Nephron (organoid): ENCODE measurements around the gene LSM10.
A peak's percentile ranks its signal among the peaks of the same experiment; 100 is the strongest.

Experiments
- H3K27ac Mint-ChIP-seq, 3 experiments: 2 replicates each; pipeline ENCODE4 v1.8.0; 2020; ENCODE audit warnings: mixed read lengths in 3 of 3, mild to moderate bottlenecking in 2 of 3, moderate library complexity in 1 of 3
- H3K27me3 Mint-ChIP-seq: 2 replicates; pipeline ENCODE4 v1.8.0; 2021; ENCODE audit warnings: low read depth, mild to moderate bottlenecking, moderate library complexity, mixed read lengths
- H3K36me3 Mint-ChIP-seq: 2 replicates; pipeline ENCODE4 v1.8.0; 2020; ENCODE audit warnings: low read depth, mixed read lengths
- H3K4me1 Mint-ChIP-seq: 2 replicates; pipeline ENCODE4 v1.8.0; 2020; ENCODE audit warnings: mixed read lengths
- H3K4me3 Mint-ChIP-seq, 3 experiments: 2 replicates each; pipeline ENCODE4 v1.8.0; 2020; ENCODE audit warnings: mild to moderate bottlenecking in 3 of 3, mixed read lengths in 3 of 3, moderate library complexity in 2 of 3
- H3K9me3 Mint-ChIP-seq: 2 replicates; pipeline ENCODE4 v1.8.0; 2020; ENCODE audit warnings: mixed read lengths
- CTCF ChIP-seq, 3 experiments: fragments of 200-600 bp; sonication (generic); IDR thresholded peaks; one replicate each; pipeline ENCODE4 v1.5.0; 2021; ENCODE audit warnings: antibody characterized with exemption in 3 of 3; ENCODE audit not compliant: unreplicated experiment in 3 of 3

LSM10 gene

GRCh38 chr1:36408479-36408878 is 10.8 kb upstream of the LSM10 start:
- no peak overlapping the region for H3K4me3 Mint-ChIP-seq

DNA sequence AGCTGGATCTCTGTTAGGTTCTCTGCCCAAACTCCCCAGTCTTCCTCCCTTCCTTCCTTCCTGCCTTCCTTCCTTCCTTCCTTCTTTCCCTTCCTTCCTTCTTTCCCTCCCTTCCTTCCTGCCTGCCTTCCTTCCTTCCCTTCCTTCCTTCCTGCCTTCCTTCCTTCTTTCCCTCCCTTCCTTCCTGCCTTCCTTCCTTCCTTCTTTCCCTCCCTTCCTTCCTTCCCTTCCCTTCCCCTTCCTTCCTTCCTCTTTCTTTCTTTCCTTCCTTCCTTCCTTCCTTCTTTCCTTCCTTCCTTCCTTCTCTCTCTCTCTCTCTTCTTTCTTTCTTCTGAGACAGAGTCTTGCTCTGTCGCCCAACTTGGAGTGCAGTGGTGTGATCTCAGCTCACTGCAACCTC is 8.7 kb upstream of the LSM10 start:
- Mint-ChIP-seq H3K9me3 (no peaks in the 10 kb centered on the region), H3K4me1 (peaks cover 7% of the 10 kb centered on the region), H3K36me3 (peaks cover 36% of the 10 kb centered on the region), H3K4me3 (no peak overlapping the region), H3K27me3 (peaks cover 4% of the 10 kb centered on the region), H3K27ac (peak overlapping the region in 1 of 3 experiments; percentile 44)
- TF ChIP-seq CTCF (IDR thresholded peaks at IDR 0.05; ENCODE audit: unreplicated experiment in 3 of 3), result no peak

More at GRCh38 chr1:36408479-36408878, 10.8 kb upstream of the LSM10 start:
- peaks cover 4% of the 10 kb centered on the region for H3K27me3 Mint-ChIP-seq
- peaks cover 51% of the 10 kb centered on the region for H3K36me3 Mint-ChIP-seq
- TF ChIP-seq CTCF (IDR thresholded peaks at IDR 0.05; ENCODE audit: unreplicated experiment in 3 of 3), result no peak
- H3K4me1 Mint-ChIP-seq, result no peaks in the 10 kb centered on the region
- no peaks in the 10 kb centered on the region for H3K9me3 Mint-ChIP-seq
- no peak overlapping the region for H3K27ac Mint-ChIP-seq

DNA sequence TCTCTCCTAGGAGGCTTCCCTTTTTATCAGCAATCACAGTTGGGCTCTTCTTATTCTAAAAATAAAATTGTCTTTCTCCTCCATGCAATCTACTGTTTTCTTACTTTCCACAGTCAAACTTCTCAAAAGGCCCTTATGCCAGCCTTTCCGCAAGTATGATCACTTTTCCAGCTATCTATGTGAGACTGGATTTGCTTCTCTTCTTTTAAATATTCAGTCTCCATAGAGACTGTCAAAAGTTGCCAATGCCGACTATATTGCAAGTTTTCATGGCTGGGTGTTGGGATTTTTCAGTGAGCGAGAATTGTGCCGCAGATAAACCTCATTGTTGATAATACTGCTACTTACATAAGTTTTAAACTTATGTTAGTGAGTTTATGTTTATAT is 4.8 kb upstream of the LSM10 start:
- peaks cover 12% of the 10 kb centered on the region for H3K36me3 Mint-ChIP-seq
- no peaks in the 10 kb centered on the region for H3K9me3 Mint-ChIP-seq
- no peak for TF ChIP-seq CTCF (IDR thresholded peaks at IDR 0.05; ENCODE audit: unreplicated experiment in 3 of 3)
- H3K27ac Mint-ChIP-seq, result peak overlapping the region; percentile 66 to 86 (median 80)
- peaks cover 25% of the 10 kb centered on the region for H3K4me1 Mint-ChIP-seq
- peaks cover 4% of the 10 kb centered on the region for H3K27me3 Mint-ChIP-seq
- peak overlapping the region; percentile 68 to 75 (median 75) for H3K4me3 Mint-ChIP-seq

- H3K27ac Mint-ChIP-seq, result peak overlapping the region; percentile 98 to 100 (median 99)
- peaks cover 5% of the 10 kb centered on the region for H3K36me3 Mint-ChIP-seq
- no peaks in the 10 kb centered on the region for H3K9me3 Mint-ChIP-seq
- H3K4me3 Mint-ChIP-seq, result peak overlapping the region; percentile 93 to 97 (median 94)
- H3K4me1 Mint-ChIP-seq, result peaks cover 30% of the 10 kb centered on the region
- H3K27me3 Mint-ChIP-seq, result peaks cover 4% of the 10 kb centered on the region
- TF ChIP-seq CTCF (IDR thresholded peaks at IDR 0.05; ENCODE audit: unreplicated experiment in 3 of 3), result no peak
These were observed 4.1 kb upstream of the LSM10 start for GRCh38 chr1:36401602-36402503.

DNA sequence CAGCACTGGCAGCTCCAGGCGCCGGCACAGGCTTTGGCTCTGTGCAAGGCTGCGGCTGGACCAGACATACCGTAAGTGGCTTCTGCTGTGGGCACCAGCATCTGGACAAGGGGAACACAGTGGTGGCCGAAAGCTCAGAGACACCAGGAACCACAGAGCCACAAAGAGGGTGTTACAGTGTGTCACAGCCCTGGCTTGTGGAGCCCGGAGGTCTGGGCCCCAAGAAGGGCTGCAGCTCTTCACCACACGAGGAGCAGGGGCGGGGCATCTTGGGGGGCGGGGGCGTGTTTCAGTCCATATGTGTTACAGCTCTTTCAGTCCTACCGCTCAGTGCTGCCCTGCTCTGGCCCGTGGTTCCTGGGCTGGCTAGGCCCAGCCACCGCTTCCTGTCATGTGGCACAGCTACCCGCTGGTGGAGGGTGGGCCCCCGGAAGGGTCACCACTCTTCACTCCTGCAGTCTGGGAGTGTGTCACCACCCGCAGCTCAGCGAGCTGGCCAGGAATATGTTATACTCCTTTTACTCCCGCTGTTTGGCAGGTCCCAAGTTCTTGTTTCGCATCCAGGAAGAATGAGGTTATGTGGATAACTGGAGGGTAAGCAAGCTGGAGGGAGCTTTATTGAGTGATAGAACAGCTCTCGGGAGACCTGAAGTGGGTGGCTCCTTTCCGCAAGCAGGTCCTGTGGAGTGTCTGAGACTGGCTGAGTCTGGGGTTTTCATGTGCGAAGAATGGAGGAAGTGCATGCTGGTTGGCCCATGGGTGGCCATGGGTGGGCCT is 3.3 kb upstream of the LSM10 start:
- Mint-ChIP-seq H3K27ac (peak overlapping the region; percentile 98 to 100 (median 99)), H3K36me3 (peaks cover 4% of the 10 kb centered on the region), H3K4me1 (peaks cover 30% of the 10 kb centered on the region), H3K9me3 (no peaks in the 10 kb centered on the region), H3K27me3 (no peaks in the 10 kb centered on the region), H3K4me3 (peak overlapping the region; percentile 93 to 97 (median 94))
- no peak for TF ChIP-seq CTCF (IDR thresholded peaks at IDR 0.05; ENCODE audit: unreplicated experiment in 3 of 3)
